CD4-positive, CD25-positive, alpha-beta regulatory T cell (primary cell): Measurements from ENCODE around the gene STK4. TPM values are rescaled to one million over a fixed set of nuclear protein-coding genes. Genes with fewer than 3 reads are reported as not detected.
A peak's percentile ranks its signal among the peaks of the same experiment; 100 is the strongest.
"Not testable (repeated sequence)": the region's sequence is repeated elsewhere in the genome, so short reads cannot be mapped to it uniquely, and the experiment has no call there.

ENCODE experiments used
- ATAC-seq, 2 donors: fragments of 150-1000 bp; cut with Tn5 transposase; one replicate each; pipeline ENCODE4 v1.10.0; 2021; ENCODE audit warnings: low read depth in 2 of 2, moderate number of reproducible peaks in 2 of 2, moderate library complexity in 1 of 2
- DNase-seq, 3 donors: peaks; one replicate each; pipeline versions ENCODE4 v3.0.0 to v3.0.0-alpha.2; 2012 to 2022; ENCODE audit warnings: mixed read lengths in 1 of 3
- H3K27ac ChIP-seq: one replicate; pipeline ENCODE4 v1.7.0; 2013; ENCODE audit warnings: mild to moderate bottlenecking, low read length; ENCODE audit not compliant: insufficient read depth, poor library complexity, severe bottlenecking
- H3K27me3 ChIP-seq: one replicate; pipeline ENCODE4 v1.7.0; 2013; ENCODE audit warnings: low read length; ENCODE audit not compliant: control insufficient read depth, insufficient read depth
- H3K36me3 ChIP-seq: one replicate; pipeline ENCODE4 v1.7.0; 2013; ENCODE audit warnings: mild to moderate bottlenecking, low read length, moderate library complexity; ENCODE audit not compliant: control insufficient read depth, insufficient read depth
- H3K4me1 ChIP-seq: 2 replicates; pipeline ENCODE4 v1.7.0; 2013; ENCODE audit warnings: mild to moderate bottlenecking, low read length; ENCODE audit not compliant: insufficient read depth, control insufficient read depth, poor library complexity, severe bottlenecking
- H3K4me3 ChIP-seq: one replicate; pipeline ENCODE4 v1.7.0; 2013; ENCODE audit warnings: low read depth, mild to moderate bottlenecking, low read length, moderate library complexity
- H3K9me3 ChIP-seq, 2 experiments: 1 replicate in 1 of 2; 2 replicates in 1 of 2; pipeline ENCODE4 v1.7.0; 2013; ENCODE audit warnings: low read length in 2 of 2, mild to moderate bottlenecking in 1 of 2, moderate library complexity in 1 of 2; ENCODE audit not compliant: control insufficient read depth in 2 of 2
- H3K27ac Mint-ChIP-seq, 3 donors: one replicate each; pipeline ENCODE4 v1.8.0; 2020 to 2022; ENCODE audit warnings: mild to moderate bottlenecking in 3 of 3, mixed read lengths in 3 of 3, moderate library complexity in 2 of 3
- H3K27me3 Mint-ChIP-seq: one replicate; pipeline ENCODE4 v1.8.0; 2022; ENCODE audit warnings: mild to moderate bottlenecking, mixed read lengths
- H3K36me3 Mint-ChIP-seq: one replicate; pipeline ENCODE4 v1.8.0; 2020; ENCODE audit warnings: mixed read lengths
- H3K4me1 Mint-ChIP-seq, 4 donors: one replicate each; pipeline ENCODE4 v1.8.0; 2020 to 2022; ENCODE audit warnings: mixed read lengths in 4 of 4, mild to moderate bottlenecking in 1 of 4
- H3K4me3 Mint-ChIP-seq, 4 donors: one replicate each; pipeline ENCODE4 v1.8.0; 2020 to 2022; ENCODE audit warnings: mild to moderate bottlenecking in 4 of 4, mixed read lengths in 4 of 4, moderate library complexity in 3 of 4
- H3K9me3 Mint-ChIP-seq, 7 donors: one replicate each; pipeline ENCODE4 v1.8.0; 2020 to 2022; ENCODE audit warnings: mixed read lengths in 7 of 7, mild to moderate bottlenecking in 3 of 7, moderate library complexity in 2 of 7
- polyA plus RNA-seq, 4 donors: library from polyadenylated mRNA; unstranded; fragments of 300-500 nt; fragmentation: Illumina TruSeq; gene quantifications; one replicate each; pipeline ENCODE4 v1.2.3, GENCODE V29; 2021
- total RNA-seq: library from RNA; stranded (reverse); gene quantifications from one replicate; pipeline ENCODE4 v1.2.3, GENCODE V29; 2022

The STK4 gene
- total and polyA plus RNA-seq, 5 donors from 2014 or later, result 211 to 375 (median 227) TPM

GRCh38 chr20:45019762-45020123, 53.4 kb downstream of the STK4 start:
- no peak for DNase-seq
- Mint-ChIP-seq H3K4me1 (peaks cover 20 to 85% (median 72%) of the 10 kb centered on the region in 4 donors), H3K36me3 (peaks cover 57% of the 10 kb centered on the region), H3K27ac (peak overlapping the region in 2 of 3 donors; percentile 54 to 61), H3K9me3 (no peaks in the 10 kb centered on the region), H3K4me3 (peak overlapping the region in 1 of 4 donors; percentile 12), H3K27me3 (no peaks in the 10 kb centered on the region)
- Histone ChIP-seq H3K4me1 (peaks cover 38% of the 10 kb centered on the region), H3K4me3 (peak overlapping the region; percentile 23), H3K27ac (no peak overlapping the region), H3K9me3 (no peaks in the 10 kb centered on the region), H3K36me3 (peaks cover 94% of the 10 kb centered on the region), H3K27me3 (no peaks in the 10 kb centered on the region)
- ATAC-seq, result no peak

- DNase-seq (no peak), ATAC-seq (no peak)
- no peaks in the 10 kb centered on the region for H3K9me3 ChIP-seq
- H3K9me3 Mint-ChIP-seq, result no peaks in the 10 kb centered on the region
- no peak overlapping the region for H3K4me3 Mint-ChIP-seq
- H3K4me3 ChIP-seq, result peak overlapping the region; percentile 23
- no peaks in the 10 kb centered on the region for H3K27me3 ChIP-seq
- H3K4me1 ChIP-seq, result peaks cover 35% of the 10 kb centered on the region
- peak overlapping the region in 1 of 3 donors; percentile 54 for H3K27ac Mint-ChIP-seq
- H3K27ac ChIP-seq, result no peak overlapping the region
- H3K36me3 ChIP-seq, result peaks cover 94% of the 10 kb centered on the region
- H3K4me1 Mint-ChIP-seq, result peaks cover 23 to 85% (median 69%) of the 10 kb centered on the region in 4 donors
- peaks cover 57% of the 10 kb centered on the region for H3K36me3 Mint-ChIP-seq
- no peaks in the 10 kb centered on the region for H3K27me3 Mint-ChIP-seq
These were observed 54.0 kb downstream of the STK4 start for GRCh38 chr20:45020236-45020886.

- H3K27me3 Mint-ChIP-seq, result no peaks in the 10 kb centered on the region
- Histone ChIP-seq H3K9me3 (no peaks in the 10 kb centered on the region), H3K36me3 (peaks cover 94% of the 10 kb centered on the region), H3K27me3 (no peaks in the 10 kb centered on the region), H3K4me3 (no peak overlapping the region), H3K27ac (no peak overlapping the region), H3K4me1 (peaks cover 27% of the 10 kb centered on the region)
- peaks cover 34 to 84% (median 69%) of the 10 kb centered on the region in 4 donors for H3K4me1 Mint-ChIP-seq
- H3K27ac Mint-ChIP-seq, result peak overlapping the region in 2 of 3 donors; percentile 31 to 76
- ATAC-seq (no peak), DNase-seq (no peak)
- H3K9me3 Mint-ChIP-seq, result no peaks in the 10 kb centered on the region
- H3K36me3 Mint-ChIP-seq, result peaks cover 61% of the 10 kb centered on the region
- peak overlapping the region in 1 of 4 donors; percentile 26 for H3K4me3 Mint-ChIP-seq
These were observed 55.3 kb downstream of the STK4 start for GRCh38 chr20:45021631-45022030.

GRCh38 chr20:45023140-45023539, 56.8 kb downstream of the STK4 start:
- Mint-ChIP-seq H3K4me3 (peak overlapping the region in 1 of 4 donors; percentile 17), H3K27ac (peak overlapping the region in 2 of 3 donors; percentile 44 to 56), H3K4me1 (peaks cover 38 to 83% (median 69%) of the 10 kb centered on the region in 4 donors), H3K36me3 (peaks cover 61% of the 10 kb centered on the region)
- not testable (repeated sequence) for H3K27ac ChIP-seq, H3K9me3 Mint-ChIP-seq, H3K4me3 ChIP-seq, ATAC-seq, H3K27me3 Mint-ChIP-seq, H3K27me3 ChIP-seq, DNase-seq, H3K9me3 ChIP-seq
- H3K36me3 ChIP-seq, result peaks cover 93% of the 10 kb centered on the region
- peaks cover 22% of the 10 kb centered on the region for H3K4me1 ChIP-seq

- H3K27ac Mint-ChIP-seq, result peak overlapping the region; percentile 21 to 91 (median 48)
- Histone ChIP-seq H3K36me3 (peaks cover 92% of the 10 kb centered on the region), H3K4me1 (peaks cover 33% of the 10 kb centered on the region), H3K4me3 (peak overlapping the region; percentile 51), H3K9me3 (no peaks in the 10 kb centered on the region), H3K27ac (peak overlapping the region; percentile 39), H3K27me3 (no peaks in the 10 kb centered on the region)
- no peak for DNase-seq
- peaks cover 63% of the 10 kb centered on the region for H3K36me3 Mint-ChIP-seq
- H3K9me3 Mint-ChIP-seq, result peaks cover 0 to 4% (median 0%) of the 10 kb centered on the region in 7 donors
- H3K27me3 Mint-ChIP-seq, result no peaks in the 10 kb centered on the region
- H3K4me1 Mint-ChIP-seq, result peaks cover 54 to 92% (median 71%) of the 10 kb centered on the region in 4 donors
- ATAC-seq, result no peak
- peak overlapping the region in 3 of 4 donors; percentile 23 to 61 (median 56) for H3K4me3 Mint-ChIP-seq
These were observed 62.3 kb downstream of the STK4 start for GRCh38 chr20:45028424-45029136.

- no peak for DNase-seq
- H3K4me1 Mint-ChIP-seq, result peaks cover 54 to 92% (median 67%) of the 10 kb centered on the region in 4 donors
- peaks cover 45% of the 10 kb centered on the region for H3K4me1 ChIP-seq
These were observed 63.6 kb downstream of the STK4 start for GRCh38 chr20:45029884-45030283.

GRCh38 chr20:45032276-45032675, 66.0 kb downstream of the STK4 start:
- Mint-ChIP-seq H3K27me3 (no peaks in the 10 kb centered on the region), H3K36me3 (peaks cover 46% of the 10 kb centered on the region), H3K9me3 (peaks cover 0 to 4% (median 0%) of the 10 kb centered on the region in 7 donors), H3K27ac (peak overlapping the region; percentile 4 to 75 (median 4)), H3K4me3 (peak overlapping the region in 3 of 4 donors; percentile 10 to 46 (median 23)), H3K4me1 (peaks cover 53 to 91% (median 67%) of the 10 kb centered on the region in 4 donors)
- Histone ChIP-seq H3K9me3 (no peaks in the 10 kb centered on the region), H3K36me3 (peaks cover 86% of the 10 kb centered on the region), H3K4me3 (peak overlapping the region; percentile 13), H3K27ac (peak overlapping the region; percentile 17), H3K27me3 (no peaks in the 10 kb centered on the region), H3K4me1 (peaks cover 62% of the 10 kb centered on the region)
- no peak for ATAC-seq
- DNase-seq, result no peak

More at GRCh38 chr20:45029884-45030283, 63.6 kb downstream of the STK4 start:
- Mint-ChIP-seq H3K27me3 (no peaks in the 10 kb centered on the region), H3K27ac (peak overlapping the region in 2 of 3 donors; percentile 26 to 56), H3K36me3 (peaks cover 58% of the 10 kb centered on the region), H3K4me3 (no peak overlapping the region), H3K9me3 (peaks cover 0 to 4% (median 0%) of the 10 kb centered on the region in 7 donors)
- ATAC-seq, result no peak
- H3K4me3 ChIP-seq, result no peak overlapping the region
- H3K9me3 ChIP-seq, result no peaks in the 10 kb centered on the region
- H3K27me3 ChIP-seq, result no peaks in the 10 kb centered on the region
- H3K36me3 ChIP-seq, result peaks cover 88% of the 10 kb centered on the region
- H3K27ac ChIP-seq, result no peak overlapping the region
